Activated CD4-positive, CD25-positive, alpha-beta regulatory T cell treated with anti-CD3 and anti-CD28 coated beads, Interleukin-2, amount 50 U/mL, for 72 hours (primary cell): ENCODE results near the gene RBM39.
"Not testable (repeated sequence)": the region's sequence is repeated elsewhere in the genome, so short reads cannot be mapped to it uniquely, and the experiment has no call there.

Experiments
- DNase-seq: peaks from one replicate; pipeline ENCODE4 v3.0.0; 2021

RBM39 gene

GRCh38 chr20:35741892-35742740 is at the start of gene RBM39:
Gene RBM39, minus strand, starts transcription at chr20:35742260. Its CDS starts 1,386 bp downstream, at chr20:35740874.
- DNase-seq = peak; percentile 96

- DNase-seq = no peak
These were observed 49.8 kb upstream of the RBM39 start for GRCh38 chr20:35791821-35792220.

- DNase-seq = no peak
These were observed 49.0 kb upstream of the RBM39 start for GRCh38 chr20:35791097-35791496.

GRCh38 chr20:35788796-35789195 is 46.7 kb upstream of the RBM39 start:
- no peak for DNase-seq

- not testable (repeated sequence) for DNase-seq
These were observed 43.5 kb upstream of the RBM39 start for GRCh38 chr20:35785541-35785940.

GRCh38 chr20:35783811-35784210 is 41.8 kb upstream of the RBM39 start:
- DNase-seq = not testable (repeated sequence)

GRCh38 chr20:35776513-35777101 is 34.5 kb upstream of the RBM39 start:
- no peak for DNase-seq

GRCh38 chr20:35774391-35774790 is 32.3 kb upstream of the RBM39 start:
- DNase-seq = no peak

- peak; percentile 31 for DNase-seq
These were observed 31.2 kb upstream of the RBM39 start for GRCh38 chr20:35773154-35773751.

GRCh38 chr20:35772563-35773058 is 30.6 kb upstream of the RBM39 start:
- DNase-seq = no peak

- DNase-seq = peak; percentile 100
These were observed 29.9 kb upstream of the RBM39 start, which contains the start of gene PHF20 for GRCh38 chr20:35771689-35772562. Gene PHF20, plus strand, starts transcription at chr20:35772015. Its CDS starts 29,508 bp downstream, at chr20:35801523.

GRCh38 chr20:35771367-35771688 is 29.3 kb upstream of the RBM39 start:
- no peak for DNase-seq

- DNase-seq = peak; percentile 44
These were observed 26.9 kb upstream of the RBM39 start for GRCh38 chr20:35768731-35769664.

GRCh38 chr20:35767683-35768481 is 25.8 kb upstream of the RBM39 start:
- peak; percentile 56 for DNase-seq

- DNase-seq = no peak
These were observed 24.8 kb upstream of the RBM39 start for GRCh38 chr20:35766843-35767242.

GRCh38 chr20:35764936-35765335 is 22.9 kb upstream of the RBM39 start:
- not testable (repeated sequence) for DNase-seq

- no peak for DNase-seq
These were observed 20.4 kb upstream of the RBM39 start for GRCh38 chr20:35762461-35762860.

GRCh38 chr20:35761548-35761947 is 19.5 kb upstream of the RBM39 start:
- not testable (repeated sequence) for DNase-seq

GRCh38 chr20:35757098-35757705 is 15.1 kb upstream of the RBM39 start:
- DNase-seq = no peak

GRCh38 chr20:35756404-35756803 is 14.3 kb upstream of the RBM39 start:
- DNase-seq = no peak
